AG04450 (cell line): Measurements from ENCODE around the gene PKN2. TPM values are rescaled to one million over a fixed set of nuclear protein-coding genes. Genes with fewer than 3 reads are reported as not detected.
"Not testable (repeated sequence)": the region's sequence is repeated elsewhere in the genome, so short reads cannot be mapped to it uniquely, and the experiment has no call there.

Source experiments
- CTCF ChIA-PET: fragments of 300-600, 350-600 bp; formaldehyde crosslinking; extraction: SDS; loops from one replicate; lab custom pipeline; 2022; ENCODE audit warnings: antibody characterized with exemption, inconsistent platforms; lab: Charles Lee
- POLR2A ChIA-PET: fragments of 350-600 bp; formaldehyde crosslinking; extraction: SDS; loops from one replicate; lab custom pipeline; 2021; ENCODE audit warnings: antibody characterized with exemption, inconsistent platforms; lab: Yijun Ruan, JAX
- DNase-seq: peaks from one replicate; pipeline ENCODE4 v3.0.0-alpha.2; 2011; ENCODE audit warnings: low read depth, low spot score
- H3K27ac ChIP-seq: one replicate; pipeline ENCODE4 v1.5.1; 2012; ENCODE audit warnings: low read depth, low read length, control low read depth
- H3K27me3 ChIP-seq: one replicate; pipeline ENCODE4 v1.6.0; 2012; ENCODE audit warnings: low read length; ENCODE audit not compliant: control insufficient read depth, insufficient read depth
- H3K4me3 ChIP-seq: 2 replicates; pipeline ENCODE4 v1.5.1; 2011; ENCODE audit warnings: mild to moderate bottlenecking, low read depth, low read length, control low read depth
- H3K9me3 ChIP-seq: 2 replicates; pipeline ENCODE4 v1.5.1; 2012; ENCODE audit warnings: low read length; ENCODE audit not compliant: control insufficient read depth, insufficient read depth
- CTCF ChIP-seq: IDR thresholded peaks from 2 replicates; pipeline ENCODE4 v1.5.1; 2011; ENCODE audit warnings: low read depth, low read length, control low read depth, inconsistent platforms
- polyA plus RNA-seq: library from polyadenylated mRNA; depleted of rRNA; stranded (reverse); fragments of >200 nt; gene quantifications from 2 replicates; pipeline ENCODE4 v1.2.3, GENCODE V29; 2011

PKN2 gene
- polyA plus RNA-seq, 1 experiment, result 35.9 TPM

GRCh38 chr1:88812366-88812765 is 128.3 kb downstream of the PKN2 start:
- Histone ChIP-seq H3K9me3 (no peaks in the 10 kb centered on the region), H3K27me3 (no peaks in the 10 kb centered on the region), H3K27ac (no peak overlapping the region), H3K4me3 (no peak overlapping the region)
- ChIA-PET CTCF (interaction anchor here (1.2 kb wide), 1 partner anchor 156 kb away, joined by 4 read pairs; no protein-coding TSS in a partner anchor), POLR2A (no interaction called here)
- TF ChIP-seq CTCF, result no peak
- no peak for DNase-seq

DNA sequence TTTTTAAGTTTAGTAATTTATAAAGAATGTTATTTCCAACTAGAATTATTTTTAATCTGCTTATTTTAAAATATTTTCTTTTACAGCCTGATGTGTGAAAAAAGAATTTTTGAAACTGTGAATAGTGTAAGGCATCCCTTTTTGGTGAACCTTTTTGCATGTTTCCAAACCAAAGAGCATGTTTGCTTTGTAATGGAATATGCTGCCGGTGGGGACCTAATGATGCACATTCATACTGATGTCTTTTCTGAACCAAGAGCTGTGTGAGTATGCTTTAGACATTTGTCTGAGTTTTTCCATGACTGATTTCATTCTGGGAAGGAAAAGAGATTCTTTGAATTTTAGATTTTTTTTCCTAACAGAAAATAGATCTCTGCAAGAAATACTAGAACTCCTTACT is 129.4 kb downstream of the PKN2 start:
- Histone ChIP-seq H3K4me3 (no peak overlapping the region), H3K9me3 (no peaks in the 10 kb centered on the region), H3K27ac (no peak overlapping the region), H3K27me3 (no peaks in the 10 kb centered on the region)
- POLR2A ChIA-PET, result no interaction called here
- CTCF ChIA-PET, result interaction anchor here (0.9 to 1.2 kb wide), 3 partner anchors 64 to 158 kb away, joined by 3 to 4 read pairs (median 3); no protein-coding TSS in a partner anchor
- no peak for DNase-seq
- TF ChIP-seq CTCF, result no peak

DNA sequence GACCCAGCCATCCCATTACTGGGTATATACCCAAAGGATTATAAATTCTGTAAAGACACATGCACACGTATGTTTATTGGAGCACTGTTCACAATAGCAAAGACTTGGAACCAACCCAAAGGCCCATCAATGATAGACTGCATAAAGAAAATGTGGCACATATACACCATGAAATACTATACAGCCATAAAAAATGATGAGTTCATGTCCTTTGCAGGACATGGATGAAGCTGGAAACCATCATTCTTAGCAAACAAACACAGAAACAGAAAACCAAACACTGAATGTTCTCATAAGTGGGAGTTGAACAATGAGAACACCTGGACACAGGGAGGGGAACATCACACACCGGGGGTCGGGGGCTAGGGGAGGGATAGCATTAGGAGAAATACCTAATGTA is 135.6 kb downstream of the PKN2 start:
- H3K9me3 ChIP-seq, DNase-seq, H3K27ac ChIP-seq, H3K27me3 ChIP-seq, H3K4me3 ChIP-seq, POLR2A ChIA-PET: not testable (repeated sequence)
- CTCF ChIA-PET, result interaction anchor here (0.6 to 0.7 kb wide), 2 partner anchors 46 to 154 kb away, joined by 3 read pairs; no protein-coding TSS in a partner anchor

DNA sequence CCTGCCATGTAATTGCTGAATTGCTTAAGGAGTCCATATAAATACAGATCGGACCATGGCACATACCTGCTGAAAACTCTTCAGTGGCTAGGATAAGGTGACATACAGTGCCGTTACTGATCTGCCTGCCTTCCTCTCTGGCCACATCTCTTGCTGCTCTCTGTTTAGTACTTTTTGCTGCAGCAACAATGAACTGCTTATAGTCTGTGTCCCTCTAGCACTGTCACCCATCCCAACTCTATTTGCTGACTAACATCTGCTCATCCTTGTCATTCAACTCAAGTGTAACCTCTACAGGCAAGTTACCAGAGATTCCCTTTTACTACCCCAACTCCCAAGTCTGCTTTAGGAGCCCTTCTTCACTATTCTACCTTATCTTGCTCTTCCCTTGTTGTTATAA is 141.6 kb downstream of the PKN2 start:
- ChIA-PET CTCF (no interaction called here), POLR2A (no interaction called here)
- no peak for TF ChIP-seq CTCF
- no peak overlapping the region for H3K4me3 ChIP-seq
- no peak for DNase-seq
- H3K27ac ChIP-seq, result no peak overlapping the region
- no peaks in the 10 kb centered on the region for H3K9me3 ChIP-seq
- H3K27me3 ChIP-seq, result no peaks in the 10 kb centered on the region

DNA sequence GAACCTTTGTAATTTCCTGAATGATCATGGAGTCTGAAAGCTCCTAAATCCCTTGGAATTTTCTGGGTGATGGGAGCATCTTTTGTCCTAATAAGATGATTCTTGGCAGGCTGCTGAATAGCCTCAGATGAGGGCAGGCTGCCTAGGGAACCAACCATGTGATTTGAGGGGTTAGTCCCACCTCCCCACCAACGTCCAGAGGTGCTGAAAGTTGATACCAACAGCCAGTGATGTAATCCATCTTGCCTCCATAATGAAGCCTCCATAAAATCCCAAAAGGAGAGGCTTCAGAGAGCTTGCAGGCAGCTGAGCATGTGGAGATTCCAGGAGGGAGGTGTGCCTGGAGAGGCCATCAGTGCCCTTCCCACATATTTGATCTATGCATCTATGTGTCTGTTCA is 163.6 kb downstream of the PKN2 start:
- no peak overlapping the region for H3K27ac ChIP-seq
- H3K9me3 ChIP-seq, result no peaks in the 10 kb centered on the region
- POLR2A ChIA-PET, result no interaction called here
- H3K4me3 ChIP-seq, result no peak overlapping the region
- no peak for DNase-seq
- H3K27me3 ChIP-seq, result no peaks in the 10 kb centered on the region
- no peak for TF ChIP-seq CTCF
- CTCF ChIA-PET, result no interaction called here
